HL-60 (cell line): ENCODE measurements around the gene ENOX2.
"Not testable (repeated sequence)": the region's sequence is repeated elsewhere in the genome, so short reads cannot be mapped to it uniquely, and the experiment has no call there.

Experiments used
- CTCF ChIP-seq: IDR thresholded peaks from one replicate; pipeline ENCODE4 v1.5.1; 2011; ENCODE audit warnings: low read length, control low read depth, inconsistent platforms; ENCODE audit not compliant: insufficient read depth
- POLR2AphosphoS5 ChIP-seq: IDR thresholded peaks from 2 replicates; pipeline ENCODE4 v1.6.1; 2012; ENCODE audit warnings: low read depth

- not testable (repeated sequence) for TF ChIP-seq POLR2AphosphoS5, CTCF
Observed at GRCh38 chrX:130819367-130819766, 83.6 kb downstream of the ENOX2 start.
